ACHN (cell line): ENCODE data around the gene CACNA1G.

Experiments used
- DNase-seq: peaks from one replicate; pipeline ENCODE4 v3.0.0-alpha.2; 2015
- in situ Hi-C: cut with HindIII; loops from 2 replicates; pipeline ENCODE4 v1.10.0; 2017; ENCODE audit warnings: low sequenced_read_pairs, low pct_ligation_motif_present, low pct_unique_long_range_greater_than_20kb

CACNA1G gene

GRCh38 chr17:50634224-50634914, 73.9 kb downstream of the CACNA1G start, which contains the start of gene ABCC3:
ABCC3 (plus strand) TSS chr17:50634881; CDS start chr17:50634937, 56 bp downstream.
- in situ Hi-C loops = no loop called here
- DNase-seq = peak; percentile 70

- in situ Hi-C loops = no loop called here
- peak; percentile 23 for DNase-seq
These were observed 74.6 kb downstream of the CACNA1G start for GRCh38 chr17:50634915-50635731.

GRCh38 chr17:50635732-50635981, 75.1 kb downstream of the CACNA1G start:
- DNase-seq = no peak
- in situ Hi-C loops = no loop called here

- in situ Hi-C loops = no loop called here
- no peak for DNase-seq
These were observed 75.7 kb downstream of the CACNA1G start for GRCh38 chr17:50635982-50636803.

- in situ Hi-C loops = no loop called here
- no peak for DNase-seq
These were observed 76.3 kb downstream of the CACNA1G start for GRCh38 chr17:50636804-50637195.

- DNase-seq = no peak
- in situ Hi-C loops = no loop called here
These were observed 77.5 kb downstream of the CACNA1G start for GRCh38 chr17:50637829-50638605.

GRCh38 chr17:50638606-50638965, 78.1 kb downstream of the CACNA1G start:
- peak; percentile 80 for DNase-seq
- in situ Hi-C loops = no loop called here

- peak; percentile 99 for DNase-seq
- in situ Hi-C loops = no loop called here
These were observed 78.6 kb downstream of the CACNA1G start for GRCh38 chr17:50638966-50639713.

GRCh38 chr17:50640686-50641351, 80.3 kb downstream of the CACNA1G start:
- in situ Hi-C loops = no loop called here

GRCh38 chr17:50641357-50641756, 80.8 kb downstream of the CACNA1G start:
- in situ Hi-C loops = no loop called here
- no peak for DNase-seq

More at GRCh38 chr17:50640686-50641351, 80.3 kb downstream of the CACNA1G start:
- no peak for DNase-seq

- in situ Hi-C loops = no loop called here
- DNase-seq = no peak
These were observed 81.7 kb downstream of the CACNA1G start for GRCh38 chr17:50642071-50642721.

- in situ Hi-C loops = no loop called here
These were observed 82.5 kb downstream of the CACNA1G start for GRCh38 chr17:50642722-50643656.

GRCh38 chr17:50645748-50646682, 85.5 kb downstream of the CACNA1G start:
- in situ Hi-C loops = no loop called here

More at GRCh38 chr17:50642722-50643656, 82.5 kb downstream of the CACNA1G start:
- peak; percentile 47 for DNase-seq

GRCh38 chr17:50647187-50647586, 86.7 kb downstream of the CACNA1G start:
- in situ Hi-C loops = no loop called here
- no peak for DNase-seq

More at GRCh38 chr17:50645748-50646682, 85.5 kb downstream of the CACNA1G start:
- no peak for DNase-seq
